ENCODE results near the gene TRPV2.

Gene TRPV2

GRCh38 chr17:16437083-16437482 lies 21.7 kb downstream of the TRPV2 start:
- TF ChIP-seq FOXP2 (optimal IDR thresholded peaks at IDR 0.05; ENCODE audit: borderline replicate concordance, extremely low read depth, extremely low read length, insufficient read depth) (no peak), POLR2AphosphoS5 (IDR thresholded peaks at IDR 0.05; ENCODE audit: low read depth, low read length) (no peak), SIN3A (IDR thresholded peaks at IDR 0.05; ENCODE audit: borderline replicate concordance, insufficient read depth, low read length) (no peak), TAF1 (IDR thresholded peaks at IDR 0.05; ENCODE audit: borderline replicate concordance, insufficient read depth, low read length) (no peak), REST (IDR thresholded peaks at IDR 0.05; ENCODE audit: insufficient read depth in 1 of 2, low read depth in 2 of 2, low read length in 2 of 2) (no peak)

- no peak for TF ChIP-seq TAF1 (IDR thresholded peaks at IDR 0.05; ENCODE audit: borderline replicate concordance, insufficient read depth, low read length)
Measured at GRCh38 chr17:16438173-16438556, 22.8 kb downstream of the TRPV2 start.

- TF ChIP-seq REST (IDR thresholded peaks at IDR 0.05; ENCODE audit: insufficient read depth in 1 of 2, low read depth in 2 of 2, low read length in 2 of 2) (peak in 1 of 2 experiments; percentile 78; a peak in 1 of 4 replicates), SIN3A (IDR thresholded peaks at IDR 0.05; ENCODE audit: borderline replicate concordance, insufficient read depth, low read length) (peak; percentile 96), FOXP2 (optimal IDR thresholded peaks at IDR 0.05; ENCODE audit: borderline replicate concordance, extremely low read depth, extremely low read length, insufficient read depth) (peak; percentile 10), POLR2AphosphoS5 (IDR thresholded peaks at IDR 0.05; ENCODE audit: low read depth, low read length) (peak; percentile 100), TAF1 (IDR thresholded peaks at IDR 0.05; ENCODE audit: borderline replicate concordance, insufficient read depth, low read length) (peak; percentile 100)
Measured at GRCh38 chr17:16438557-16439302, 23.4 kb downstream of the TRPV2 start.

- TF ChIP-seq TAF1 (IDR thresholded peaks at IDR 0.05; ENCODE audit: borderline replicate concordance, insufficient read depth, low read length) = no peak
- TF ChIP-seq REST (IDR thresholded peaks at IDR 0.05; ENCODE audit: insufficient read depth in 1 of 2, low read depth in 2 of 2, low read length in 2 of 2) = no peak
- no peak for TF ChIP-seq FOXP2 (optimal IDR thresholded peaks at IDR 0.05; ENCODE audit: borderline replicate concordance, extremely low read depth, extremely low read length, insufficient read depth)
- TF ChIP-seq POLR2AphosphoS5 (IDR thresholded peaks at IDR 0.05; ENCODE audit: low read depth, low read length) = peak; percentile 27; the same call in 1 of the 2 replicates
- no peak for TF ChIP-seq SIN3A (IDR thresholded peaks at IDR 0.05; ENCODE audit: borderline replicate concordance, insufficient read depth, low read length)
Measured at GRCh38 chr17:16439303-16439791, 24.0 kb downstream of the TRPV2 start.

GRCh38 chr17:16439811-16440351 lies 24.5 kb downstream of the TRPV2 start:
- TF ChIP-seq REST (IDR thresholded peaks at IDR 0.05; ENCODE audit: insufficient read depth in 1 of 2, low read depth in 2 of 2, low read length in 2 of 2) (0 out of 4 replicates have a peak, but pooled peaks of 1 of the 2 experiments have one; percentile 28), FOXP2 (optimal IDR thresholded peaks at IDR 0.05; ENCODE audit: borderline replicate concordance, extremely low read depth, extremely low read length, insufficient read depth) (no peak), SIN3A (IDR thresholded peaks at IDR 0.05; ENCODE audit: borderline replicate concordance, insufficient read depth, low read length) (peak; percentile 74; the same call in 1 of the 2 replicates), POLR2AphosphoS5 (IDR thresholded peaks at IDR 0.05; ENCODE audit: low read depth, low read length) (peak; percentile 69), TAF1 (IDR thresholded peaks at IDR 0.05; ENCODE audit: borderline replicate concordance, insufficient read depth, low read length) (no peak)

Measured in PFSK-1 (cell line).